WTC11 (cell line): ENCODE data around the gene PDLIM5. TPM values are rescaled to one million over a fixed set of nuclear protein-coding genes. Genes with fewer than 3 reads are reported as not detected.

Source experiments
- CREM ChIP-seq: sonication (generic); formaldehyde crosslinking; IDR thresholded peaks from 2 replicates; pipeline ENCODE4 v1.8.1; 2022; ENCODE audit warnings: mild to moderate bottlenecking, missing genetic modification reagents, moderate library complexity
- E2F4 ChIP-seq: sonication (generic); formaldehyde crosslinking; IDR thresholded peaks from 2 replicates; pipeline ENCODE4 v1.8.1; 2022; ENCODE audit warnings: low read depth, mild to moderate bottlenecking, moderate library complexity, missing genetic modification reagents, borderline replicate concordance
- FOXJ3 ChIP-seq: sonication (generic); formaldehyde crosslinking; IDR thresholded peaks from 2 replicates; pipeline ENCODE4 v1.9.0; 2021; ENCODE audit warnings: missing genetic modification reagents, mild to moderate bottlenecking, borderline replicate concordance
- FOXP4 ChIP-seq: sonication (generic); formaldehyde crosslinking; IDR thresholded peaks from 2 replicates; pipeline ENCODE4 v1.8.0; 2022; ENCODE audit warnings: mild to moderate bottlenecking, missing genetic modification reagents
- HMGA2 ChIP-seq: fragments of 250-450 bp; sonication (Bioruptor Pico); IDR thresholded peaks from 2 replicates; pipeline ENCODE4 v1.4.0; 2021; ENCODE audit warnings: mild to moderate bottlenecking, moderate library complexity
- JAZF1 ChIP-seq: fragments of 250-450 bp; sonication (Bioruptor Pico); IDR thresholded peaks from 2 replicates; pipeline ENCODE4 v1.9.0; 2021; ENCODE audit warnings: moderate library complexity, mild to moderate bottlenecking, inconsistent platforms
- TP53 ChIP-seq: sonication (generic); formaldehyde crosslinking; IDR thresholded peaks from 2 replicates; pipeline ENCODE4 v1.8.1; 2023; ENCODE audit warnings: mild to moderate bottlenecking, missing genetic modification reagents
- ZNF425 ChIP-seq: fragments of 250-450 bp; sonication (Bioruptor Pico); conservative IDR thresholded peaks from 2 replicates; pipeline ENCODE4 v1.9.0; 2021; ENCODE audit warnings: mild to moderate bottlenecking
- total RNA-seq: library from RNA; stranded (reverse); gene quantifications from 3 replicates; pipeline ENCODE4 v1.2.3, GENCODE V29; 2021

The PDLIM5 gene
- total RNA-seq, 1 experiment from 2014 or later, result 51.5 TPM

- TF ChIP-seq JAZF1 (no peak), FOXJ3 (CRISPR knock-in tag) (no peak), FOXP4 (CRISPR knock-in tag) (no peak), TP53 (CRISPR knock-in tag) (no peak), HMGA2 (CRISPR knock-in tag) (no peak), ZNF425 (CRISPR knock-in tag) (no peak), CREM (CRISPR knock-in tag) (no peak), E2F4 (CRISPR knock-in tag) (no peak)
Observed at GRCh38 chr4:94715726-94716125, 264.0 kb downstream of the PDLIM5 start (continued).

Other genes starting within 250 kb of the PDLIM5 start
- 48.7 to 50.4 TPM (median 48.9 TPM) in 3 replicates for gene SMARCAD1, start 244.1 kb upstream of the PDLIM5 start, total RNA-seq
- not detected in 3 replicates for gene HPGDS, start 109.1 kb upstream of the PDLIM5 start, total RNA-seq